AG08395 (cell line): ENCODE measurements around the gene IGSF9.
A peak's percentile ranks its signal among the peaks of the same experiment; 100 is the strongest.

Experiments used
- DNase-seq: peaks from one replicate; pipeline ENCODE4 v3.0.0; 2012; ENCODE audit warnings: mixed read lengths, low spot score

IGSF9 gene

GRCh38 chr1:159897962-159898361 lies 47.5 kb downstream of the IGSF9 start:
- no peak for DNase-seq

- DNase-seq: no peak
These were observed 48.9 kb downstream of the IGSF9 start for GRCh38 chr1:159896546-159896930.

- DNase-seq: no peak
These were observed 49.4 kb downstream of the IGSF9 start for GRCh38 chr1:159895836-159896545.

GRCh38 chr1:159895286-159895685 lies 50.1 kb downstream of the IGSF9 start:
- DNase-seq: no peak

- DNase-seq: no peak
These were observed 52.5 kb downstream of the IGSF9 start for GRCh38 chr1:159892944-159893343.

GRCh38 chr1:159891275-159892157 lies 53.9 kb downstream of the IGSF9 start:
- peak; percentile 89 for DNase-seq

- no peak for DNase-seq
These were observed 55.0 kb downstream of the IGSF9 start for GRCh38 chr1:159890390-159890789.

GRCh38 chr1:159889821-159890252 lies 55.6 kb downstream of the IGSF9 start:
- DNase-seq: peak; percentile 96

- DNase-seq: no peak
These were observed 56.2 kb downstream of the IGSF9 start for GRCh38 chr1:159889202-159889601.

- DNase-seq: no peak
These were observed 61.1 kb downstream of the IGSF9 start for GRCh38 chr1:159884296-159884695.

GRCh38 chr1:159883134-159883533 lies 62.3 kb downstream of the IGSF9 start:
- no peak for DNase-seq

- DNase-seq: peak; percentile 24
These were observed 62.9 kb downstream of the IGSF9 start for GRCh38 chr1:159882527-159882862.

GRCh38 chr1:159881622-159882526 lies 63.5 kb downstream of the IGSF9 start:
- DNase-seq: peak; percentile 94

- DNase-seq: no peak
These were observed 65.0 kb downstream of the IGSF9 start for GRCh38 chr1:159880430-159880829.

- peak; percentile 75 for DNase-seq
These were observed 65.4 kb downstream of the IGSF9 start for GRCh38 chr1:159879977-159880376.

GRCh38 chr1:159879136-159879535 lies 66.3 kb downstream of the IGSF9 start:
- DNase-seq: no peak

GRCh38 chr1:159877695-159878444 lies 67.5 kb downstream of the IGSF9 start:
- DNase-seq: no peak
